HG02642 (cell line): ENCODE results near the gene SPOCK1.

Experiments used
- ATAC-seq: cut with Tn5 transposase; IDR thresholded peaks from one replicate; pipeline ENCODE4 v1.9.1; 2021; ENCODE audit warnings: mild to moderate bottlenecking; ENCODE audit not compliant: unreplicated experiment, poor library complexity

Gene SPOCK1

DNA sequence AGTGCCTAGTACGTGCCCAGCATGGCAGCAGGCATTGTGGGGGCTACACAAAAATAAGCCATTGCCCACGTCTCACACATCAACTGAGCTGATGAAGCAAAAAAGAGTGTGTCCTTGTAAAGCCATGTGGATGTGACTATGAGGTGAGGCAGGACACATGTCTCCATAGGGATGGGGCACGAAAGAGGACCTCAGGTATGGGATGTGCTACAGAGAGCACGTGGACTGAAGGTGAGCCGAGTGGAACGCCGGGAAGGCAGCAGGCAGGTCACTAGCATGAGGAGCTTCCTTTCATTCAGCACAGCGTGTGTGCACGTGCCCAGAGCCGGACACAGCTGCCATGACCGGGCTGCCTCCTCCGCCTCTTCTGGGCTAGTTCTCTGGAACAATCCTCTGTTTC, 429.8 kb downstream of the SPOCK1 start:
- ATAC-seq: no peak

DNA sequence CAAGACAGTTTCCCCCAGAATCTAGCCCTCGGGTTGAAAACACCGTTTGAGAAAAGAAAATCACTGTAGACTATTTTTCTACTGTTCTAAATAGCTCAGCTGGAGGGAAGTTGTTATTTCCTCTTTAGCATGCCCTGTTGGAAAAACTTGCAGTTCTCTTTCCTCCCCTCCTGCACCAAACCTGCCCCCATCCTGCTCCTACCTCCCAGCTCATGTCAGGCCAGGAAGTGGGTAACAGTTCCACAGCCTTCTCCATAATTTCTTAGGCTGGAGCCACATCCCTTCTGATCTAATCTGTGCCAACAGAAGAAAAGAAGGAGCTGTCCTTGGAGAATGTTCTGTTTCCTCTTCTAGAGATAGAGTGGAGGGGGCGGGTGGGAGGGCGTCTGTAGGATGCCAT, 437.7 kb downstream of the SPOCK1 start:
- ATAC-seq: no peak

DNA sequence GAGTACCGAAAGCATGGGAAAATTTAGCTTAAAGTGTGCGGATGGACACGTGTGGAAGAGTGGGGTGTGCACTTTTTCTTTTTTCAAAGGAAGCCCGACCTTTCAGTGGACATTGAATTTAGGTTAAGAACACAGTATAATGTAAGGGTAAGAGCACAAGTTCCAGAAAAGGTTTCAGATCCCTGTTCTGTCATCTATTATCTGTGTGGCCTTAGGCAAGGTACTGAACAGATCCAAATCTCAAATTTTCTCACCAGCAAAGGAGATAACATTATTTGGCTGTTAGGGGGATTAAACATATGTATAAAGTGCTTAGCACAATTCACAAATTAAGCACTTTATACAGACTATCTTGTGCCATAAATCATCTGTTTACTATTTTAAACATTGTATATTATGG, 441.0 kb downstream of the SPOCK1 start:
- no peak for ATAC-seq

DNA sequence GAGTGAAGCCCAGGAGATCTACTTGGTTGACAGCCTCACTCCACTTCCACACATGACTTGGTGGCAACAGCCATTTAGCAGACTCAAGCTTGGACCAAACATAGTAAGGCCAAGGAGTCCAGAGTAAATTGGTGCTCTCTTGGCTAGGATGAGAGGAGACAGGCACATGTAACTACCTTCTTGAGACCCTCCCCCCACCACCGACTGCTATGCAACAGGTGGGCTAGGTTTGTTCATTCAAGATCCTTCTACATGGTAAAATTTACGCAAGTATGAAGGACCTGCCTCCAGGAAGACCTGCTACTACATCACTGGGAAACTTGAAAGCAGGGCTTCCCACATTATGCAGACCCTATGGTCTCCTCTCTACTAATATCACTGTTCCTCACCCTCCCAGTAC, 442.4 kb downstream of the SPOCK1 start:
- ATAC-seq: no peak

DNA sequence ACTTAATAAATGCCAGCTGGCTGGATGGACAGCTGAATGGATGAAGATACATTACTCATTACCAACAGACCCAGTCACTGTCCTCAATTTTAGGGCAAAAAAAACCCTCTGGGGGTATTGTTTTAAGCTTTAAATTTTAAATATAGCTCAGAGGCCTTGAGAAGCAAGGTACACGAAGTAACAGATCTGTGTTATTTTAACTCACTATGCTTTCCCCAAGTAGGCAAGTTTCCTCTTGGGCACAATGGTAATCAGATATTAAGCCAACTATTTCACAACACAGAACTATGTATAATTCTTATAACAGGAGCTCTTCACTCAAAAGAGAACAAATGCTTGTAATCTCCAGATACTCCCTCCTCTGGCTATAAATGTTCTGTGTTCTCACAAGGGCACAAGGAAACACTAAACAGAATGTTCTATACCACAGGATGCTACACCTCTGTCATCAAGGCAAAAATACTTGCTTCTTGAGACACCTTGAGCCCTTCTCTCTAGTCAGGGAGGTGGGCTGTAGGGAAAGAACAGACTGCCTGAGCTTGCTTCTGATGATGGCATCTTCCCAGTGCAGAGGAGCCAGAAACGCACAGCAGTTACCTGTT, 443.8 kb downstream of the SPOCK1 start:
- no peak for ATAC-seq

DNA sequence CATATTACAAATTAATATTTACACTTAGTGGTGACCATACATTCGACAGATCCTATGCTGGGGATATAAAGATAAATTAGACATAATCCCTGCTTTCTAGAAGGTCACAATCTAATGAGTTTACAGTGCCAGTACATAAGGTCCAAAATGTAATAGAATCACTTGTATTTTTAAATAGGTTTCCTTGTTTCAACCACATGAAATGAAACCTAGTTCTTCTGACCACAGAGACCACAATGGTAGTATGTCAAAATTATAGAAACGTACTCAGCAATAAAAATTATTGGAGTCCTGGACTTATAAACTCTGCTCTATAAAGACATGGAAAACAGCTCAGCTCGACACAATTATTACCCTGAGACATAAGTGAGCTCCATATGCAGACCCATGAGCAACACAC, 444.3 kb downstream of the SPOCK1 start:
- no peak for ATAC-seq

DNA sequence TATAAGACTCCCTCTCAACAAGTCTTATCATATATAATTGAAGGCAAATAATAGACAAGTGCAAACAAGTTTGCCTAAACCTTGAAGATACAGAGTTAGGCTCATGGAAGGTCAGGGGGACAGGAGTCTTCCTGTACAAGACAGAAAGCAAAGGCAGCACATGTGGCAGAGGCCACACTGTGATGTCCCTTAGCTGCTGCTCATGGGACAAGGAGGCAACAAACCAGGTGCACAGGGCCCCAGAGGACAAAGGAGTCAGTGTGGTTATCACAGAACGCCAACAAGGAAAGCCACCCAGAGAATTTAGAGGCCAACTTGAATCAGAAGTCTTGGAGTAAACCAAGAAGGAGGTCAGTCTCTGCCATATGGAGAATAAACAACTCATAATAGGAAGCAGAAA, 444.8 kb downstream of the SPOCK1 start:
- ATAC-seq: no peak

DNA sequence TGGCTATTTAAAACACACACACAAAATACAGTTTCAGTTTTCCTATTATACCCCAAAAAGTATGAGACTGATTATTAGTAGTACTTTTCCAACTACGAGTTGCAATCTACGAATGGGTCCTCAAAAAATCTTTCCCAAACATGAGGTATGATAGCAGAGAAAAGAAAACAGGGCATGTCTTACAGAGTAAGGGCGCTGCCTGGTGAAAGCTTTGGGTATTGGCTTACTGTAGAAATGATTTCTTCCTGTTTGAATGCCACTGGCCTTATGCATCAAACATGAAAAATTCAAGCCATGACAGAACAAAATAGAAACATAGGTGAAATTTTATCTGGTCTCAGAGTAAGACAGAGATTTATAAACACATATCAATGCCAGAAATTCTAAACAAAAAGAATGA, 448.0 kb downstream of the SPOCK1 start:
- ATAC-seq: no peak

DNA sequence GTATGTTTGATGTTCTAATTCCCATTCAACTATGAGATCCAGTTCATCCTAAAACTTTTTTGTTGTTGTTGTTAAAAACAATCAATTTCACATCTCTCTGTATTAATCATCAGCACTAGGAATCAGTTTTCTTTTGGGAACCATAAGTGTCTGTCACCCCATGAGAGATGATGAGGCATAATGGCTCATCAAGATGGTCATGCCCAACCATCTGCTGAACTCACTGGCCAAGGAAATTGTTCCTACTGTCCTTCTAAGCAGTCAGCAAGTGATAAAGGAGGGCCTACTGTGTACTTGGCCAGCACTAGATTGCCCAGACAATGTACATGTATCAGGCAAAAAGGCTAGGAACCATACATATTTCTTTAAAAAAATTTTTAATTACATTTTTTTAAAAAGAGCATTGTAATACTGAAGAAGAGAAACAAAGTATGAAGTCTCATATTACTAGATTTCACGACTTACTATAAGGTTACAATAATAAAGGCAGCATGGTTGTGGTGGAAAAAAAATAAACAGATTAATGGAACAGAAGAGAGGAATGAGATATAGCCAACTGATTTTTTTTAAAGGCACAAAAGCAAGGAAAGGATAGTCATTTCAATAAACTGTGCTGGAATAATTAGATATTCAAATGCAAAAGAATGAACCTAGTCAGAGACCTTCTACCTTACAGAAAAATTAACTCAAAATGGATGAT, 458.3 kb downstream of the SPOCK1 start:
- ATAC-seq: no peak

DNA sequence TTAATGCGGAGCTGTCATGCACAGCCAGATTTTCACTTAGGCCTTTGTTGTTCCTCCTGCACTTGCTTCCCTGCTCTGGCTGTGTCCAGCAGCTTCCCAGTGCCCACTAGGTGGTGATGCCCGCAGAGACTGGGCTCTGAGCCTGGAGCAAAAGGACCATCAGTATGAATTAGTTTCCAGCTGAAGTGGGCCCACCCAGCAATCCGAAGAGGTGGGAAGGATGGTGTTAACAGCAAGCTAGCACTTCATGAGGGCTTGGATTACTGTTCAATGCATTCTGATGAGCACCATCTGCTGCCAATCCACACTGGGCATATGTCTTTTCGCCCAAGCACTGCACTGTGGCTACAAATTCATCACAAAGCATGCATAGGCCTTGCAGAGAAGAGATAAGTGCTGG, 459.1 kb downstream of the SPOCK1 start:
- no peak for ATAC-seq

DNA sequence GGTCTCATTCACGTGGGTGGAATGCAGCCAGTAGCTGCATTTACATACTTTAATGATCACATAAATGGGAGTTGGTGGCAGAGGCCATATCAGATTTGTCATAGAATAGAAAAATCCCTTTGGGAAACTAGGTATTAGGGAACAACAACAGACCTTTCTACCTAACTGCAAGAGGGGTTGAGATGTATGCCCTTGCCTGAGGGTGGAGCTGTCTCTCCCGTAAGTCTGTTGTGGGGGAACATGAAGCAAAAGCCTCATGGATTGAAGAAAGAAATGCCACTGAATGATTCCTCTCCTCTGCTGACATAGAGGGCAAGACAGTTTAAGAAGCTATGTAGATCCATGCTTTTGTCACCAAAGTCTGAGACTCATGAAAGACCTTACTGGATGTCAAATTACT, 461.3 kb downstream of the SPOCK1 start:
- ATAC-seq: no peak

DNA sequence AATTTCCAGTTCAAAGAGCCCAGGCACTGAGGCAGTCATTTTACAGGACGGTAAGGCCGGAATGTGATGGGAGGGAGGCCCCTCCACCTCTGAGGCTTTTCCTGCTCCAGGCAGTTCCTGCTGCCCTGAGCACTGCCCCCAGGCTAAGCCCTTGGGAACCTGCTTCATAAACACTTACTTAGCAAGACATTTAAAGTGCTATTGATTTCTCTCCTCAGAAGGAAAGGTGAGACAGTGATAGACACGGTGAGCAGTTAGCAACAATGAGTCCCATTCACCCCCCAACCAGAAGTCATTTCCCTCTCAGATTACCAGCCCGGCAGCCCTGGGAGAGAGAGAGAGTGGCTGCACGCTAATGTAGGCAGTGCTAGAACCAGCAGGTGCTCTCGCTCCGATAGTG, 462.5 kb downstream of the SPOCK1 start:
- ATAC-seq: no peak

DNA sequence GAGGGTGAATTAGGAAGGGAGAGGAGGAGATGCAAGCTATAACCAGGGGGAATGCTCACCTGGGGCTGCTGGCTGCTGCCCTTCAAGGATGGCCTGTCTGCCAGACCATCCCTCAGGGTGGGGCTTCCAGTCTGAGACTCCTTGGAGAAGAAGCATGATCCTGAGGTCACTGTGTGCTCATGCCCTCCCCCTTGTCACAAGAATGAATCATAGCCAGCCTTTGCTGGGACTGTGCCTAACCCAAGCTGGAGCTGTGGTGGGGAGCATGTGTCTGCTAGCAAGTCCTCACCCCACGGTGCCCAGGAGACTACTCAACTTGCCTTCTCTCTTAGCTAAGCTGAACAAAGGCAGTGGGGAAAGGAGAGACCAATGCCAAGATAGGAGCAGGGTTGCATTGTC, 463.6 kb downstream of the SPOCK1 start:
- ATAC-seq: no peak

DNA sequence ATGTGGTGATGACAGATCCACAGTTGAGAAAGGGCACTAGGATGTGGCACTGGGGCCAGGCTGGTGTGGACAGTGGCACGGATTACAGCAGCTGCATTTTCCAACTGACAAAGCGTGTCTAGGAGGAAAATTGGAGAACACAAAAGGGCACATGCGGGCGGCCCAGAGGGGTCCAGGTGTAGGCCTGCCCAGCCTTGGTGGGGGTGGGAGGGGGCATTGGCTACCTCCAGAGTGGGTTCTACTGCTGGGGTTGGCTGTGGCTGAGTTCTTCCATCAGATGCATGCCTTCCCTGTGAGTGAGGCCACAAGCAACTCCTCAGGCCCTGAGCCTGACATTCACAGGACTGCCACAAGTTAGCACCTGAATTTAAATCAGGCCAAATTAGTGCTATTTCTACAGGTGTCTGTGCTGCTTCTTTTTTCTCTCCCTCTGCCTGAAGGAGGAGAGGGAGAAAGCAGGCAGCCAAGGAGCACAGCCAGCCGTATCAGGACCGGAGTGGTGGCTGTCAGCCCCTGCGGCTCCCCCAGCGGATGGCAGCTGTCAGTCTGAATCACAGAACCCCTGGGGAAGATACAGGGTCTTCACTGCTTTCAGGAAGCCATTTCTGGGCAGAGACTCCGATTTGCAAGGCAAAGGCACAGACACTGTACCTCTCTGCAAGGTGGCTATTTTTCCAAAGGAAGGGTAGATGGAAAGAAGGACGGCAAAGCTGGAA, 464.2 kb downstream of the SPOCK1 start:
- ATAC-seq: no peak

DNA sequence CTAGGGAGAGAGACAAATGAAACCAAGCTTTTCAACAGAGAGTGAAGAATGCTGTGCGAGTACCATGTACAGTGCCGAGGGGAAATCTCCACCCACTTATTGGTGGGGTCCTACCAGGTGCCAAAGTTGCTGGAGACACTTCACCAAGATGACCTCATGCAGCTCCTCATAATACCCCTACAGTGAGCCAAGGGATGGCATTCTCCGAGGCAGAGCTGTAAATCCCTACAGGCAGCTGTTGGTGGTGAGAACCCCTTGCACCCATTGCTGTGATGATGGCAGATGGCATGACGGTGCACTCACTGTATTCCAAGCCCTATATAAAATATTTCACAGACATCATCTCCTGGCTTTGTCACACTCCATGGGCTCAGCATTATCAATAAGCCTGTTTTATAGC, 464.9 kb downstream of the SPOCK1 start:
- no peak for ATAC-seq

DNA sequence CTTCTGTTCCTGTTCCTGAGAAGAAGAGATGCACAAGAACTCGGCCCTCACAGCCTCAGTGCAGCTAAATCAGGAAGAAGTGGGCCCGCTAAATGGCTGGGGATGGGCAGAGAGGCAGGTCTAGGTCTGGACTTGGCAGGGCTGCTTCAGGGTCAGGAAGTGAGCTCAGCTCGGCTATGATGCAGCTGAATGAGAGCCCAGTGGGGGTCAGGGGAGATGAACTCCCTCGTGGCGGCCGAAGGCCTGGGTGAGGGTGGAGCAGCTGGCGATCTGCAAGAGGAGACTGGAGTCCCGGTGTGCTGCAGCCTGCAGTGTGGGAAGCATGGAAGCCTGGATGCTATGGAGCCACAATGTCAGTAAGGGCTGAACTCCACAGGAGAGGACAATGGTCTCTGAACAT, 466.2 kb downstream of the SPOCK1 start:
- ATAC-seq: no peak

DNA sequence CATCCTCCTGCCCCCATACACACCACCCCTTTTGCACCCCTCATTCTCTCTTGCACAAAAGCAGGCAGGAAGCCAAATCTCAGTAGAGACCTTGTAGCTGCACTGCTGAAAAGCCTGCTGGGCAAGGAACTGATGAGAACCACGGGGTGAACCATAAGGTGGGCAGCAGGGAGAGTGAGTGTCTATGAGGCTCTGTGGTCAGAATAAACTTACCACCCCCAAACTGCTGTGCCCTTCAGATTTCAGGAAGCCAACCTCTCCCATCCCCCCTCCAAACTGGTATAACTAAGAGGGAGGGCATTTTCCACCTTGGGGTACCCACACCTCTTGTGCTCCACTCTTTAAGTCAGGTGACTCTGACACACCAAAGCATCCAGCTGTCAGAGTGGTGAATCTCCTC, 471.4 kb downstream of the SPOCK1 start:
- no peak for ATAC-seq

DNA sequence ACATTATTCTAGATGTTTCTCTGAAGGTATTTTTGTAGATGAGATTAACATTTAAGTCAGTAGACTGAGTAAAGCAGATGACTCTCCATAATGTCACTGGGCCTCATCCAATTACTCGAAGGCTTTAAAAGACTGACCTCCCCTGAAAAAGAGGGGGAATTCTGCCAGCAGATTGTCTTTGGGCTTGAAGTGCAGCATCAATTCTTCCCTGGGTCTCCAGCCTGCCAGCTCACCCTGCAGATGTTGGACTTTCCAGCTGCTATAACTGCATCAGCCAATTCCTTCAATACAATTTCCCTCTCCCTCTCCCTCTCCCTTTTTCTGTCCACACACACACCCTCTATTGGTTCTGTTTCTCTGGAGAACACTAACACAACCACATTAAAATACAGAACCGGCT, 472.8 kb downstream of the SPOCK1 start:
- no peak for ATAC-seq

DNA sequence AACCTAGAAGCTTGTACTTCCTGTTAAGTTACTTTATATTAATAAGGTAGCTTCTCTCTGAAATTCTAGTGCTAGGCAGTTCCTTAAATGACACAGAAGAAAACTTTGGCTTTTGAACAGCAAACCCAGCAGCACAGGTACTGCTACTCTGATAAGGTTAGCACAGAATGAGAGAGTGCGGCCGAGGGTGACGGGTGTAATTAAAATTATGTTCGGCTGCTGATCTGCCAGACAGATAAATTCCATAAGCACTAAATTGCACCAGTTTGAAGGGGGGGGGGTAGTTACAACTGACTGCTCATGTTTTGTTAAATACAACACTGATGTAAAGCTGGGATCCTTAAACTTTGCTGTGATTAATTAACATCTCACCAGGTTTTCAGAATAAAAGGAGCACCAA, 475.1 kb downstream of the SPOCK1 start:
- ATAC-seq: no peak

DNA sequence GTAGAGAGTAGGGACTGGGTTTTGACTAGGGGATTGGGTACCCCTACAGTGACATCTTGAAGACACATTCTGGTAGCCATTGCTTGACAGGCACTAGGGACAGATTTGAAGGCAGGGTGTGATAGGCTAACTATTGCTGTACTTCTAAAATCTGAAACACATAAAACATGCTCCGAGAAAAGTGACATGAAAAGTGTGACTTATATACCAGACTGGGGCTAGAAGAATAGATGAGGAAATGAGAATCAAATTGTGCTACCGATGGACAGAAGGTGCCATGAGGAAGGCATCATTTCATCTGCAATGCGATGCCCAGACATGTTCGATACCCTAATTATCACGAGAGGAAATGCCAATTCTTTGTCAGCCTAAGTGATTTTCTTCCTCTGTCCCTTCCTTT, 475.8 kb downstream of the SPOCK1 start:
- no peak for ATAC-seq

DNA sequence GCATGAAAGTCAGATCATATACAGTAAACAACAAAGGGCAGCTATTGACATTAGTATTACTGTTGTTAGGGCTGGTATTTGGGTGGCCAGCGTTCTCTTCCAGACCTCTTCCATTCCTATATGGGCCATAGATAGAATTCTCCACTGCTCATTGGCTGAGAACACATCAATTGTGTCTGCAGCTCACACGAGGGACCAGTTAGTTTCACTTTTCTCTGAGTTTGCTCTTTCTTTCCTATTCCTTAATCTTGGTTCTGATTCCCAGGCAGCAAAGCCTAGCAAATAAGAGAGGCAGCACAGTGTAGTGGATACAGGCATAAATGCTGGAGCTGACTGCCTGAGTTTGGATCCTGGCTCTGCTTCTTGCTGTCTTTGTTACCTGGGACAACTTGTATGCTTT, 476.4 kb downstream of the SPOCK1 start:
- ATAC-seq: no peak

DNA sequence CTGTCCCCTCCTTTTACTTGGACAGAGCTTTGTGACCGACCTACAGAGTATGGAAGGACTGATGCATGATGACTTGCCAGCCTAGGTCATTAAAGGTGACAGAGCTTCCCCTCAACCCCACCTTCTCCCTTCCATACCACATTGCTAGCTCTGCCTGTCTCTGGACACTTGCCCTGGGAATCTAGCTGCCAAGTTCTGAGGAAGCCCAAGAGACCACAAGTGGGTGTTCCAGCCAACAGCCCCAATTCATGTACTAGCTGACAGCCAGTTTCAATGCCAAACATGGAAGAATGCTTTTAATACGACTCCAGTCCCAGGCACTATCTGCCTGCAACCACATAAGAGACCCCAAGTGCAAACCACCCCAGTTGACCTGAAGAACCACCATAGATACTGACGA, 477.1 kb downstream of the SPOCK1 start:
- no peak for ATAC-seq
